IMR-90 (cell line): Measurements from ENCODE around the gene AEN. TPM values are rescaled to one million over a fixed set of nuclear protein-coding genes. Genes with fewer than 3 reads are reported as not detected.

Source experiments
- ATAC-seq: fragments of 200-7000 bp; cut with Tn5 transposase; 2 replicates; pipeline ENCODE4 v1.9.1; 2020; ENCODE audit warnings: low read depth, mild to moderate bottlenecking, moderate library complexity
- BruUV-seq: library from RNA; stranded (reverse); fragments of 400-500 nt; replicated peaks from 2 replicates; lab custom pipeline; 2021; lab: Mats Ljungman, UMichigan
- CTCF ChIA-PET: fragments of 300-600 bp; formaldehyde crosslinking; extraction: SDS; loops from one replicate; lab custom pipeline; 2021; ENCODE audit warnings: antibody characterized with exemption; lab: Yijun Ruan, JAX
- POLR2A ChIA-PET: fragments of 300-600 bp; sonication (Branson Sonifier 250); formaldehyde crosslinking; loops from one replicate; lab custom pipeline; 2022; ENCODE audit warnings: antibody characterized with exemption; ENCODE audit not compliant: unreplicated experiment; lab: Charles Lee
- DNase-seq: peaks from one replicate; pipeline ENCODE4 v3.0.0; 2013
- H2AFZ ChIP-seq: replicated peaks from 2 replicates; pipeline ENCODE3; 2013; ENCODE audit warnings: low read length, mild to moderate bottlenecking; ENCODE audit not compliant: poor library complexity
- H2AK5ac ChIP-seq: 2 replicates; pipeline ENCODE4 v1.6.1; 2013; ENCODE audit warnings: low read depth, low read length, inconsistent platforms
- H2AK9ac ChIP-seq: replicated peaks from 2 replicates; pipeline ENCODE3; 2013; ENCODE audit warnings: mild to moderate bottlenecking, low read depth, low read length, moderate library complexity; ENCODE audit not compliant: poor library complexity
- H2BK120ac ChIP-seq: 2 replicates; pipeline ENCODE4 v1.6.1; 2013; ENCODE audit warnings: low read depth, low read length, inconsistent platforms
- H2BK15ac ChIP-seq: 3 replicates; pipeline ENCODE4 v1.6.1; 2013; ENCODE audit warnings: low read depth, low read length, inconsistent platforms
- H2BK20ac ChIP-seq: 2 replicates; pipeline ENCODE4 v1.6.1; 2013; ENCODE audit warnings: low read depth, mild to moderate bottlenecking, inconsistent platforms, low read length, moderate library complexity
- H2BK5ac ChIP-seq: 2 replicates; pipeline ENCODE4 v1.6.1; 2013; ENCODE audit warnings: mild to moderate bottlenecking, low read depth, low read length, inconsistent platforms; ENCODE audit not compliant: poor library complexity, severe bottlenecking
- H3K14ac ChIP-seq: replicated peaks from 2 replicates; pipeline ENCODE4 v1.6.1; 2013; ENCODE audit warnings: low read depth, low read length, inconsistent platforms
- H3K18ac ChIP-seq: 2 replicates; pipeline ENCODE4 v1.6.1; 2013; ENCODE audit warnings: low read depth, low read length, control low read depth
- H3K23ac ChIP-seq: 2 replicates; pipeline ENCODE4 v1.6.1; 2013; ENCODE audit warnings: low read depth, low read length, inconsistent platforms
- H3K27ac ChIP-seq: 2 replicates; pipeline ENCODE4 v1.5.1; 2013; ENCODE audit warnings: mild to moderate bottlenecking, control low read depth, low read length; ENCODE audit not compliant: insufficient read depth
- H3K27me3 ChIP-seq: 2 replicates; pipeline ENCODE4 v1.6.1; 2013; ENCODE audit warnings: low read length; ENCODE audit not compliant: control insufficient read depth, insufficient read depth
- H3K36me3 ChIP-seq: 2 replicates; pipeline ENCODE4 v1.6.1; 2013; ENCODE audit warnings: low read length, mixed read lengths; ENCODE audit not compliant: control insufficient read depth, insufficient read depth
- H3K4ac ChIP-seq: 2 replicates; pipeline ENCODE4 v1.6.1; 2013; ENCODE audit warnings: low read depth, low read length, inconsistent platforms
- H3K4me1 ChIP-seq: 2 replicates; pipeline ENCODE4 v1.6.1; 2013; ENCODE audit warnings: low read length, mixed read lengths; ENCODE audit not compliant: control insufficient read depth, insufficient read depth
- H3K4me2 ChIP-seq: 2 replicates; pipeline ENCODE4 v1.6.1; 2013; ENCODE audit warnings: low read depth, mild to moderate bottlenecking, control low read depth, low read length, moderate library complexity
- H3K4me3 ChIP-seq: 2 replicates; pipeline ENCODE4 v1.5.1; 2013; ENCODE audit warnings: low read depth, mild to moderate bottlenecking, control low read depth, low read length, moderate library complexity; ENCODE audit not compliant: insufficient read depth
- H3K56ac ChIP-seq: 2 replicates; pipeline ENCODE4 v1.6.1; 2013; ENCODE audit warnings: low read length, inconsistent platforms; ENCODE audit not compliant: insufficient read depth; ENCODE audit errors: extremely low read depth
- H3K79me1 ChIP-seq, 2 experiments: 2 replicates each; pipeline ENCODE4 v1.6.1; 2013; ENCODE audit warnings: low read length in 2 of 2, inconsistent platforms in 1 of 2, low read depth in 1 of 2
- H3K9ac ChIP-seq: 2 replicates; pipeline ENCODE4 v1.6.1; 2013; ENCODE audit warnings: low read depth, low read length, control low read depth
- H3K9me1 ChIP-seq: 2 replicates; pipeline ENCODE4 v1.6.1; 2013; ENCODE audit warnings: low read length, inconsistent platforms; ENCODE audit not compliant: insufficient read depth
- H3K9me3 ChIP-seq: 2 replicates; pipeline ENCODE4 v1.6.1; 2013; ENCODE audit warnings: low read length; ENCODE audit not compliant: control insufficient read depth, insufficient read depth
- H4K20me1 ChIP-seq: 2 replicates; pipeline ENCODE4 v1.6.1; 2013; ENCODE audit warnings: low read length, inconsistent platforms; ENCODE audit not compliant: insufficient read depth
- H4K5ac ChIP-seq: 2 replicates; pipeline ENCODE4 v1.6.1; 2013; ENCODE audit warnings: mild to moderate bottlenecking, low read depth, low read length, control low read depth
- H4K8ac ChIP-seq, 2 experiments: 2 replicates each; pipeline ENCODE4 v1.6.1; 2013; ENCODE audit warnings: low read depth in 2 of 2, low read length in 2 of 2, control low read depth in 1 of 2, inconsistent platforms in 1 of 2
- H4K91ac ChIP-seq: 2 replicates; pipeline ENCODE4 v1.6.1; 2013; ENCODE audit warnings: low read depth, low read length, inconsistent platforms; ENCODE audit not compliant: insufficient read depth
- BHLHE40 ChIP-seq: fragments of 150-350 bp; IDR thresholded peaks from 2 replicates; pipeline ENCODE4 v1.6.1; 2016; ENCODE audit warnings: mild to moderate bottlenecking, low read depth, low read length
- MAZ ChIP-seq: IDR thresholded peaks from 2 replicates; pipeline ENCODE4 v1.6.1; 2012; ENCODE audit warnings: low read depth, mild to moderate bottlenecking, low read length, improper control_type of control experiment, moderate library complexity, borderline replicate concordance
- MXI1 ChIP-seq: IDR thresholded peaks from 2 replicates; pipeline ENCODE4 v1.6.1; 2012; ENCODE audit warnings: low read depth, mild to moderate bottlenecking, low read length, moderate library complexity, borderline replicate concordance
- POLR2A ChIP-seq: IDR thresholded peaks from 2 replicates; pipeline ENCODE4 v1.6.1; 2012; ENCODE audit warnings: mild to moderate bottlenecking, low read depth, low read length
- RAD21 ChIP-seq: IDR thresholded peaks from 2 replicates; pipeline ENCODE4 v1.6.1; 2012; ENCODE audit warnings: low read length, improper control_type of control experiment
- RFX5 ChIP-seq: IDR thresholded peaks from 2 replicates; pipeline ENCODE4 v1.8.0; 2012; ENCODE audit warnings: low read depth, mild to moderate bottlenecking, low read length, moderate library complexity
- WGBS, 2 experiments: methylation state at CpG; one replicate each; pipeline versions ENCODE4 v1.1.5 to v1.1.7; 2013; ENCODE audit warnings: missing lambda C conversion rate in 2 of 2; ENCODE audit not compliant: insufficient read length in 1 of 2; ENCODE audit errors: extremely low coverage in 2 of 2; 5-methylcytosine and 5-hydroxymethylcytosine counted together
- dilution Hi-C: fragments of 300-500 bp; cut with HindIII; formaldehyde crosslinking; loops from one replicate; pipeline ENCODE4 v1.14.3; 2018; ENCODE audit warnings: low sequenced_read_pairs; ENCODE audit not compliant: unreplicated experiment
- in situ Hi-C: fragments of 300-500 bp; cut with MboI; formaldehyde crosslinking; loops from 3 replicates; pipeline ENCODE4 v1.14.3; 2019; ENCODE audit warnings: low sequenced_read_pairs, inconsistent platforms, mixed read lengths
- intact Hi-C: fragments of 100-400 bp; cut with micrococcal nuclease; formaldehyde crosslinking; loops from 2 replicates; pipeline ENCODE4 v1.10.0; 2022
- polyA plus RNA-seq, 3 experiments: library from polyadenylated mRNA; depleted of rRNA; stranded (reverse); fragments of >200 nt; gene quantifications; 2 replicates each; pipeline ENCODE4 v1.2.3, GENCODE V29; 2012; ENCODE audit warnings: low replicate concordance in 1 of 3
- total RNA-seq: library from RNA; depleted of rRNA; stranded (reverse); fragments of >200 nt; gene quantifications from 2 replicates; pipeline ENCODE4 v1.2.3, GENCODE V29; 2012
- TF ChIP-seq, protein P1 (sequence below): fragments of 150-350 bp; IDR thresholded peaks from 2 replicates; pipeline ENCODE4 v1.6.1; 2017; ENCODE audit warnings: mild to moderate bottlenecking, antibody characterized with exemption, low read length, low read depth
- TF ChIP-seq, protein P2 (sequence below): fragments of 150-350 bp; IDR thresholded peaks from 2 replicates; pipeline ENCODE4 v1.6.1; 2016; ENCODE audit warnings: low read depth, mild to moderate bottlenecking, low read length, moderate library complexity, borderline replicate concordance
- TF ChIP-seq, protein P3 (sequence below): conservative IDR thresholded peaks from 2 replicates; pipeline ENCODE4 v1.5.1; 2012; ENCODE audit warnings: mild to moderate bottlenecking, low read depth, low read length, improper control_type of control experiment

Gene AEN
- total and polyA plus RNA-seq, 2 of the 4 experiments (the other 2 are of a cell fraction): 48.6 to 85.5 TPM

DNA sequence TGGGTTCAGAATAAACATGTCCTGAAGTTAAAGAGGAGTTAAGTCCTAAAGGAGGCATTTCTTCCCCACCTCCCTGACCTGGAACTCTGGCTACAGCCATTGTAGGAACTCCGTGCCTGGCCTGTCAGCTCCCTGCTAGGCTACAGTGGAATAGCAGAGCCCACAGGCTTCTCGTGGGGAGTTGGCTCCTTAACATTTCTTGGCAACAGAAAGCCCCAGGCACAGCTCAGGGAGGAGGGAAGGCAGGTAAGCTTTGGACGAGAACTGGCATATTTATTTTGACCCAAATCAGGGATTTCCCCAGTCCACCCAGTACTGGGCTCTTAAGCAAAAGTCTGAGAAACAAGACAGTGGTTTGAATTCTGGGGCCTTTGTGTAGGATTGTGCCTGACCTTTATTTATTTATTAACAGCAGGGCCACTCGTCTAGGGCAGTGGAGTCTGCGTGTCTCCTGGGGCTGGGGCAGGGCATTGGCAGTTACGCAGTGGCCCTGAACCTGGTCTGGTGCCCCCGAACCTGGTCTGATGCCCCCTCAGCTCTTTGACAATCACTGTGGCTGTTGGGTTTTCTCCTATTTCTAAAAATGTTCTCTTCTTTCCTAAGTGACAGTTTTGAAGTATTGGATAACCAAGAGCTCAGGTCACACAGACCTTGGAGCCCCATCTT, 9.8 kb downstream of the AEN start:
- no peak overlapping the region for H4K91ac ChIP-seq
- no peaks in the 10 kb centered on the region for H3K27me3 ChIP-seq
- no peak overlapping the region for H3K18ac ChIP-seq
- TF ChIP-seq RFX5 (no peak), MXI1 (no peak), RAD21 (no peak), MAZ (no peak), POLR2A (no peak), BHLHE40 (no peak)
- TF ChIP-seq, protein P1, sequence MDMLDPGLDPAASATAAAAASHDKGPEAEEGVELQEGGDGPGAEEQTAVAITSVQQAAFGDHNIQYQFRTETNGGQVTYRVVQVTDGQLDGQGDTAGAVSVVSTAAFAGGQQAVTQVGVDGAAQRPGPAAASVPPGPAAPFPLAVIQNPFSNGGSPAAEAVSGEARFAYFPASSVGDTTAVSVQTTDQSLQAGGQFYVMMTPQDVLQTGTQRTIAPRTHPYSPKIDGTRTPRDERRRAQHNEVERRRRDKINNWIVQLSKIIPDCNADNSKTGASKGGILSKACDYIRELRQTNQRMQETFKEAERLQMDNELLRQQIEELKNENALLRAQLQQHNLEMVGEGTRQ: no peak
- TF ChIP-seq, protein P2, sequence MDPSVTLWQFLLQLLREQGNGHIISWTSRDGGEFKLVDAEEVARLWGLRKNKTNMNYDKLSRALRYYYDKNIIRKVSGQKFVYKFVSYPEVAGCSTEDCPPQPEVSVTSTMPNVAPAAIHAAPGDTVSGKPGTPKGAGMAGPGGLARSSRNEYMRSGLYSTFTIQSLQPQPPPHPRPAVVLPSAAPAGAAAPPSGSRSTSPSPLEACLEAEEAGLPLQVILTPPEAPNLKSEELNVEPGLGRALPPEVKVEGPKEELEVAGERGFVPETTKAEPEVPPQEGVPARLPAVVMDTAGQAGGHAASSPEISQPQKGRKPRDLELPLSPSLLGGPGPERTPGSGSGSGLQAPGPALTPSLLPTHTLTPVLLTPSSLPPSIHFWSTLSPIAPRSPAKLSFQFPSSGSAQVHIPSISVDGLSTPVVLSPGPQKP: no peak
- TF ChIP-seq, protein P3, sequence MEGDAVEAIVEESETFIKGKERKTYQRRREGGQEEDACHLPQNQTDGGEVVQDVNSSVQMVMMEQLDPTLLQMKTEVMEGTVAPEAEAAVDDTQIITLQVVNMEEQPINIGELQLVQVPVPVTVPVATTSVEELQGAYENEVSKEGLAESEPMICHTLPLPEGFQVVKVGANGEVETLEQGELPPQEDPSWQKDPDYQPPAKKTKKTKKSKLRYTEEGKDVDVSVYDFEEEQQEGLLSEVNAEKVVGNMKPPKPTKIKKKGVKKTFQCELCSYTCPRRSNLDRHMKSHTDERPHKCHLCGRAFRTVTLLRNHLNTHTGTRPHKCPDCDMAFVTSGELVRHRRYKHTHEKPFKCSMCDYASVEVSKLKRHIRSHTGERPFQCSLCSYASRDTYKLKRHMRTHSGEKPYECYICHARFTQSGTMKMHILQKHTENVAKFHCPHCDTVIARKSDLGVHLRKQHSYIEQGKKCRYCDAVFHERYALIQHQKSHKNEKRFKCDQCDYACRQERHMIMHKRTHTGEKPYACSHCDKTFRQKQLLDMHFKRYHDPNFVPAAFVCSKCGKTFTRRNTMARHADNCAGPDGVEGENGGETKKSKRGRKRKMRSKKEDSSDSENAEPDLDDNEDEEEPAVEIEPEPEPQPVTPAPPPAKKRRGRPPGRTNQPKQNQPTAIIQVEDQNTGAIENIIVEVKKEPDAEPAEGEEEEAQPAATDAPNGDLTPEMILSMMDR: no peak
- H3K9me1 ChIP-seq: peaks cover 31% of the 10 kb centered on the region
- H3K4me3 ChIP-seq: no peak overlapping the region
- peaks cover 66% of the 10 kb centered on the region for H3K36me3 ChIP-seq
- H2AFZ ChIP-seq: no peak overlapping the region
- no peak overlapping the region for H3K23ac ChIP-seq
- dilution Hi-C loops (no loop called here), in situ Hi-C loops (no loop called here), intact Hi-C loops (no loop called here)
- H3K9me3 ChIP-seq: no peaks in the 10 kb centered on the region
- POLR2A ChIA-PET: no interaction called here
- H2BK20ac ChIP-seq: no peak overlapping the region
- no peak overlapping the region for H3K27ac ChIP-seq
- H2BK5ac ChIP-seq: no peak overlapping the region
- CTCF ChIA-PET: no interaction called here
- no peak overlapping the region for H3K14ac ChIP-seq
- H2AK9ac ChIP-seq: no peak overlapping the region
- WGBS, 2 experiments: 94% methylated on average over 3 of the region's 7 CpGs; no CpG with 5 or more reads in 1 of the 2 experiments
- H2AK5ac ChIP-seq: no peak overlapping the region
- H2BK15ac ChIP-seq: no peak overlapping the region
- H2BK120ac ChIP-seq: no peak overlapping the region
- H3K4ac ChIP-seq: no peak overlapping the region
- ATAC-seq (no peak), DNase-seq (no peak)
- H4K8ac ChIP-seq: no peak overlapping the region
- H3K9ac ChIP-seq: no peak overlapping the region
- peaks cover 77% of the 10 kb centered on the region for H4K20me1 ChIP-seq
- H3K4me1 ChIP-seq: peaks cover 17% of the 10 kb centered on the region; the same call in 1 of the 2 replicates
- no peak overlapping the region for H3K4me2 ChIP-seq
- H3K56ac ChIP-seq: no peak overlapping the region
- peaks cover 33 to 79% of the 10 kb centered on the region in 2 experiments for H3K79me1 ChIP-seq
- H4K5ac ChIP-seq: no peak overlapping the region
- BruUV-seq: no TSS peak
